HepG2 (cell line): ENCODE measurements around the gene EPS8L1. TPM values are rescaled to one million over a fixed set of nuclear protein-coding genes. Genes with fewer than 3 reads are reported as not detected.

Experiments
- ATAC-seq: fragments of 200-7000 bp; cut with Tn5 transposase; 3 replicates; pipeline ENCODE4 v1.9.1; 2020; ENCODE audit warnings: mild to moderate bottlenecking, moderate library complexity
- BruUV-seq: library from RNA; stranded (reverse); fragments of 400-500 nt; replicated peaks from 2 replicates; lab custom pipeline; 2021; lab: Mats Ljungman, UMichigan
- CTCF ChIA-PET: fragments of 300-600 bp; formaldehyde crosslinking; extraction: SDS; loops from one replicate; lab custom pipeline; 2021; ENCODE audit warnings: low total read pairs, inconsistent platforms, low intra/inter-chr PET ratio; lab: Yijun Ruan, JAX
- POLR2A ChIA-PET: fragments of 350-600 bp; sonication (Branson Sonifier 250); formaldehyde crosslinking; loops from one replicate; lab custom pipeline; 2020; ENCODE audit warnings: antibody characterized with exemption, inconsistent platforms; lab: Yijun Ruan, JAX
- DNase-seq: peaks from one replicate; pipeline ENCODE4 v3.0.0-alpha.2; 2015; ENCODE audit warnings: low spot score
- FAIRE-seq: peaks from 3 replicates; lab custom pipeline; 2011; peaks lifted over from hg19 to GRCh38; lab: Jason Lieb, UNC
- H2AFZ ChIP-seq: one replicate; pipeline ENCODE4 v1.6.1; 2011; ENCODE audit warnings: low read length, inconsistent platforms
- H3K27ac ChIP-seq: fragments of 300-600 bp; 3 replicates; pipeline ENCODE4 v1.8.0; 2011; ENCODE audit warnings: mixed run types, mild to moderate bottlenecking, mixed read lengths, low read length, inconsistent platforms; ENCODE audit not compliant: insufficient read depth; ENCODE audit errors: extremely low read length
- H3K27me3 ChIP-seq, 2 experiments: fragments of 200-600 bp in 1 of 2; 2 replicates in 1 of 2; 3 replicates in 1 of 2; pipeline versions ENCODE4 v1.6.0 to v1.8.0; 2011; ENCODE audit warnings: low read length in 2 of 2, mild to moderate bottlenecking in 2 of 2, moderate library complexity in 2 of 2, inconsistent platforms in 1 of 2; ENCODE audit not compliant: insufficient read depth in 2 of 2, control insufficient read depth in 1 of 2
- H3K36me3 ChIP-seq, 2 experiments: fragments of 200-600 bp in 1 of 2; replicated peaks in 1 of 2; 2 replicates in 1 of 2; 3 replicates in 1 of 2; pipeline versions ENCODE4 v1.5.1 to v1.8.0; 2011; ENCODE audit warnings: low read length in 2 of 2, inconsistent platforms in 1 of 2; ENCODE audit not compliant: insufficient read depth in 2 of 2, control insufficient read depth in 1 of 2
- H3K4me1 ChIP-seq: 2 replicates; pipeline ENCODE4 v1.5.1; 2012; ENCODE audit warnings: low read length, inconsistent platforms; ENCODE audit not compliant: insufficient read depth
- H3K4me2 ChIP-seq: 2 replicates; pipeline ENCODE4 v1.6.0; 2011; ENCODE audit warnings: low read depth, low read length, inconsistent platforms
- H3K4me3 ChIP-seq, 3 experiments: fragments of 200-600 bp in 1 of 3; sonication (generic), shearing (Covaris generic) in 1 of 3; replicated peaks in 1 of 3; 2 replicates each; pipeline ENCODE4 v1.5.1; 2011 to 2016; ENCODE audit warnings: low read length in 3 of 3, inconsistent platforms in 2 of 3, low read depth in 2 of 3, mild to moderate bottlenecking in 2 of 3, control low read depth in 1 of 3, mixed read lengths in 1 of 3; ENCODE audit not compliant: insufficient read depth in 1 of 3
- H3K79me2 ChIP-seq: one replicate; pipeline ENCODE4 v1.6.1; 2011; ENCODE audit warnings: low read length, inconsistent platforms; ENCODE audit not compliant: insufficient read depth
- H3K9ac ChIP-seq: 2 replicates; pipeline ENCODE4 v1.6.0; 2011; ENCODE audit warnings: mild to moderate bottlenecking, low read depth, low read length, inconsistent platforms; ENCODE audit not compliant: insufficient read depth
- H3K9me3 ChIP-seq: 2 replicates; pipeline ENCODE4 v1.5.1; 2012; ENCODE audit warnings: mild to moderate bottlenecking, low read length
- H4K20me1 ChIP-seq: 2 replicates; pipeline ENCODE4 v1.6.0; 2011; ENCODE audit warnings: inconsistent platforms, mild to moderate bottlenecking, low read length, moderate library complexity; ENCODE audit not compliant: insufficient read depth
- PATZ1 ChIP-seq: sonication (generic); formaldehyde crosslinking; IDR thresholded peaks from 2 replicates; pipeline ENCODE4 v1.4.0; 2020; ENCODE audit warnings: missing genetic modification reagents
- ZHX1 ChIP-seq: sonication (generic); formaldehyde crosslinking; IDR thresholded peaks from 2 replicates; pipeline ENCODE4 v1.8.1; 2022; ENCODE audit warnings: low read depth, mild to moderate bottlenecking, missing genetic modification reagents
- ZNF740 ChIP-seq: sonication (generic); formaldehyde crosslinking; IDR thresholded peaks from 2 replicates; pipeline ENCODE4 v1.4.0; 2020; ENCODE audit warnings: missing genetic modification reagents
- ZNF770 ChIP-seq: sonication (generic); formaldehyde crosslinking; IDR thresholded peaks from 2 replicates; pipeline ENCODE4 v1.5.0; 2020; ENCODE audit warnings: mild to moderate bottlenecking, missing genetic modification reagents
- ZNF772 ChIP-seq: sonication (generic); formaldehyde crosslinking; IDR thresholded peaks from 2 replicates; pipeline ENCODE4 v1.5.0; 2020; ENCODE audit warnings: mild to moderate bottlenecking, missing genetic modification reagents
- WGBS: methylation state at CpG from one replicate; pipeline ENCODE4 v1.1.6; 2017; ENCODE audit warnings: low lambda C conversion rate; 5-methylcytosine and 5-hydroxymethylcytosine counted together
- in situ Hi-C: cut with HindIII; loops from 2 replicates; pipeline ENCODE4 v1.10.0; 2017; ENCODE audit warnings: low pct_unique_long_range_greater_than_20kb; ENCODE audit not compliant: extremely low pct_ligation_motif_present
- intact Hi-C: fragments of 100-400 bp; cut with micrococcal nuclease; formaldehyde crosslinking; loops from one replicate; pipeline ENCODE4 v1.10.0; 2022; ENCODE audit not compliant: unreplicated experiment
- polyA plus RNA-seq, 8 experiments: library from polyadenylated mRNA; depleted of rRNA in 3 of 8; stranded (reverse) in 7 of 8; unstranded in 1 of 8; fragments of >200 nt; fragmentation: Illumina TruSeq in 4 of 8; extraction: Trizol in 4 of 8; gene quantifications; 2 replicates each; pipeline versions ENCODE4 v1.2.1 to v1.2.3, GENCODE V29; 2011 to 2016; ENCODE audit warnings: low read depth in 4 of 8, missing spikeins in 1 of 8, mixed read lengths in 1 of 8; ENCODE audit not compliant: insufficient read depth in 1 of 8
- total RNA-seq, 5 experiments: library from RNA; depleted of rRNA; stranded (reverse); fragments of >200 nt; fragmentation: Illumina TruSeq; extraction: Trizol; gene quantifications; 2 replicates each; pipeline ENCODE4 v1.2.3, GENCODE V29; 2016; ENCODE audit warnings: low read depth in 1 of 5
- TF ChIP-seq, protein P1 (sequence below): sonication (generic); formaldehyde crosslinking; IDR thresholded peaks from 2 replicates; pipeline ENCODE4 v1.4.0; 2020; ENCODE audit warnings: missing genetic modification reagents
- TF ChIP-seq, protein P2 (sequence below): sonication (generic); formaldehyde crosslinking; IDR thresholded peaks from 2 replicates; pipeline ENCODE4 v1.5.0; 2020; ENCODE audit warnings: mild to moderate bottlenecking, missing genetic modification reagents, moderate library complexity

The EPS8L1 gene
- total and polyA plus RNA-seq, 2 of the 13 experiments (the other 11 are each of a cell fraction or from before 2014, with no cell fraction given), result 3.0 to 6.3 TPM

DNA sequence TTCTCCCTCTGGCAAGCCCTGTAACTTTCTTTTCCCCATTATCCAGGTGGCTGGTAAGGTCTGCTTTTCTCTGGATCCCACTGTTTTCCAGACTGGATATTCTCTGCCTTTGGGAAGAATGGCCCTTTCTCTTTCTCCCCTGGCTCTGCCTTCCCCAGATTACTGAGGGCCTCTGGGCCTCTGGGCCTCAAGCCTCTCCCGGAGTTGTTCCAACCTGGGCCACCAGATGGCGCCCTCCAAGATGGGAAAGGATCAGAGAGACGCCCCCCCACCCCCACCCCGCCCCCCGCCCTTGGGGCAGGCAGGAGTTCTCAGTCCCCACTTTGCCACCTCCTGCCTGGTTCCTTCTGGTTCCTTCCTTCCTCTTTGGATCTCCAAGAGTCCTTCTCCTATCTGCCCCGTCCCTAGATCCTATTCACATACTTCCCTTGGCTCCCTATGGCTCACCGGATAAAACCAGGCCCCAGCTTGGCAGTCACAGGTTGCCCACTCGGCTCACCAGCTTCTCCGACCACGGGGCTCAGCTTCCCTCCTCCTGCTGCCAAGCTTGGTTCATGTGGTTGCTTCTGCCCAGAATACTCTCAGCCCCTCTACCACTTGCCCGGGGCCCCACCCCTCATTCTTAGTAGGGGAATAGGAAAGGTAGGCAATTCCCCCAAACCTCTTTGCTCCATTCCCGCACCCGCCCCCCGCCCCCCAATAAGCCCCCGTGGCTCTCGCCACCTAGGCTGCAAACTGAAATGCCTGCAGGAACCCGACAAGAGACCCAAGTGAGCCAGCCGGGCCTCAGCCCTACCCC lies 13.1 kb downstream of the EPS8L1 start:
- Histone ChIP-seq H3K4me3 (no peak overlapping the region), H2AFZ (no peak overlapping the region), H4K20me1 (peaks cover 6% of the 10 kb centered on the region; the same call in 1 of the 2 replicates), H3K36me3 (peaks cover 0 to 1% of the 10 kb centered on the region in 2 experiments; a peak in 1 of 5 replicates)
- POLR2A ChIA-PET, result no interaction called here
- ATAC-seq, result peak; percentile 63
- peak; percentile 59 for DNase-seq
- intact Hi-C loops, result loop anchor here (1.0 kb wide), 1 partner anchor 44 kb away; no protein-coding TSS in a partner anchor
- no peak for TF ChIP-seq ZNF772 (CRISPR knock-in tag)
- TF ChIP-seq, protein P1, sequence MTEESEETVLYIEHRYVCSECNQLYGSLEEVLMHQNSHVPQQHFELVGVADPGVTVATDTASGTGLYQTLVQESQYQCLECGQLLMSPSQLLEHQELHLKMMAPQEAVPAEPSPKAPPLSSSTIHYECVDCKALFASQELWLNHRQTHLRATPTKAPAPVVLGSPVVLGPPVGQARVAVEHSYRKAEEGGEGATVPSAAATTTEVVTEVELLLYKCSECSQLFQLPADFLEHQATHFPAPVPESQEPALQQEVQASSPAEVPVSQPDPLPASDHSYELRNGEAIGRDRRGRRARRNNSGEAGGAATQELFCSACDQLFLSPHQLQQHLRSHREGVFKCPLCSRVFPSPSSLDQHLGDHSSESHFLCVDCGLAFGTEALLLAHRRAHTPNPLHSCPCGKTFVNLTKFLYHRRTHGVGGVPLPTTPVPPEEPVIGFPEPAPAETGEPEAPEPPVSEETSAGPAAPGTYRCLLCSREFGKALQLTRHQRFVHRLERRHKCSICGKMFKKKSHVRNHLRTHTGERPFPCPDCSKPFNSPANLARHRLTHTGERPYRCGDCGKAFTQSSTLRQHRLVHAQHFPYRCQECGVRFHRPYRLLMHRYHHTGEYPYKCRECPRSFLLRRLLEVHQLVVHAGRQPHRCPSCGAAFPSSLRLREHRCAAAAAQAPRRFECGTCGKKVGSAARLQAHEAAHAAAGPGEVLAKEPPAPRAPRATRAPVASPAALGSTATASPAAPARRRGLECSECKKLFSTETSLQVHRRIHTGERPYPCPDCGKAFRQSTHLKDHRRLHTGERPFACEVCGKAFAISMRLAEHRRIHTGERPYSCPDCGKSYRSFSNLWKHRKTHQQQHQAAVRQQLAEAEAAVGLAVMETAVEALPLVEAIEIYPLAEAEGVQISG (CRISPR knock-in tag), result 0 out of 2 replicates have a peak, but pooled peaks have one; percentile 29
- TF ChIP-seq ZNF770 (CRISPR knock-in tag), result peak; percentile 13; the same call in 1 of the 2 replicates
- TF ChIP-seq PATZ1, result peak; percentile 47; the same call in 1 of the 2 replicates
- no peak for TF ChIP-seq ZHX1 (CRISPR knock-in tag)
- peak; percentile 90 for TF ChIP-seq ZNF740
- TF ChIP-seq, protein P2, sequence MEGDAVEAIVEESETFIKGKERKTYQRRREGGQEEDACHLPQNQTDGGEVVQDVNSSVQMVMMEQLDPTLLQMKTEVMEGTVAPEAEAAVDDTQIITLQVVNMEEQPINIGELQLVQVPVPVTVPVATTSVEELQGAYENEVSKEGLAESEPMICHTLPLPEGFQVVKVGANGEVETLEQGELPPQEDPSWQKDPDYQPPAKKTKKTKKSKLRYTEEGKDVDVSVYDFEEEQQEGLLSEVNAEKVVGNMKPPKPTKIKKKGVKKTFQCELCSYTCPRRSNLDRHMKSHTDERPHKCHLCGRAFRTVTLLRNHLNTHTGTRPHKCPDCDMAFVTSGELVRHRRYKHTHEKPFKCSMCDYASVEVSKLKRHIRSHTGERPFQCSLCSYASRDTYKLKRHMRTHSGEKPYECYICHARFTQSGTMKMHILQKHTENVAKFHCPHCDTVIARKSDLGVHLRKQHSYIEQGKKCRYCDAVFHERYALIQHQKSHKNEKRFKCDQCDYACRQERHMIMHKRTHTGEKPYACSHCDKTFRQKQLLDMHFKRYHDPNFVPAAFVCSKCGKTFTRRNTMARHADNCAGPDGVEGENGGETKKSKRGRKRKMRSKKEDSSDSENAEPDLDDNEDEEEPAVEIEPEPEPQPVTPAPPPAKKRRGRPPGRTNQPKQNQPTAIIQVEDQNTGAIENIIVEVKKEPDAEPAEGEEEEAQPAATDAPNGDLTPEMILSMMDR (CRISPR knock-in tag), result peak; percentile 62
- TF ChIP-seq, all 625 proteins: peak for 5
- 47% methylated on average over 17 of the region's 18 CpGs for whole genome bisulfite sequencing
- Histone ChIP-seq H3K4me1 (no peaks in the 10 kb centered on the region), H3K9me3 (no peaks in the 10 kb centered on the region), H3K27ac (no peak overlapping the region), H3K27me3 (no peaks in the 10 kb centered on the region), H3K4me2 (no peak overlapping the region), H3K79me2 (no peaks in the 10 kb centered on the region), H3K9ac (no peak overlapping the region)
- in situ Hi-C loops, result loop anchor here (5.0 kb wide), 1 partner anchor 34 kb away; no protein-coding TSS in a partner anchor
- CTCF ChIA-PET, result interaction anchor here (0.8 to 1.3 kb wide), 2 partner anchors 11 to 44 kb away, joined by 5 to 9 read pairs; no protein-coding TSS in a partner anchor
- no TSS peak for BruUV-seq
- no peak for FAIRE-seq
